ENCODE results near the gene GID8. TPM values are rescaled to one million over a fixed set of nuclear protein-coding genes. Genes with fewer than 3 reads are reported as not detected.

The GID8 gene
- total RNA-seq, 1 donor from 2014 or later = 29.7 TPM

DNA sequence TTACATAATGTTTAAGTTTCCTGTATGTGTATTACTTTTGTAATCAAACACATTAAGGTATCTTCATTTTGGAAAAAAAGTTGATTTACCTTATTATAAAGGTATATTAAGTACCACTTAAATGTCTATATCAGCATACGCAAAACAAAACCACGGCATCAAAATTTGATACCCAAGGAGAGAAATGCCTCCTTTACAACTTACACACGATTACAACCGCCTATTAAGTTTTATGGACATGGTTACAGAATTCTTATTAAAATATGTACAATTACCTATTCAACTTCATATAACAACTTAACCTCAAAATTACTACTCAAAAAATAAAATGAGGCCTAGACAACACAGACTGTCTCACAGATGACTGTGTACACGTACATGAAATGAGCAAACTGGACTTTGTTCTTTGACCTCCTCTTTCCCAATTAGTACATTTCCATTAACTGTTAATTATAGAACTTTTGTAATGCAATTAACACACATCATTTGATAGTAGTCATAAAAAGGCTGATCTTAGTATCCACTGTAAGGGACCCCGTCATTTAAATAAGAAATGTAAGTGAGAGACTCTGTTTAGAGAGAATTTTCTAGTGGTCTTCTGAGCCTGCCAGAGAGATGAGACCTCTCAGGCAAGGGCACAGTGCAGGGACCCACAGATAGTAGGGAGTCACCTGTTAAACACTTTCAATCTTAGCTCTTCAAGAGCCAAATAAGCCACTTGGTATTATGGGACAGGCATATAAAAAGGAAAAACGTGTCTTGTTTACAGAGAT lies 14.1 kb upstream of the GID8 start:
- no peaks in the 10 kb centered on the region for H3K9me3 Mint-ChIP-seq (ENCODE audit: low read depth)
- H3K4me3 Mint-ChIP-seq (ENCODE audit: unreplicated experiment) = peak overlapping the region; percentile 95
- H3K36me3 Mint-ChIP-seq (ENCODE audit: low read depth) = no peaks in the 10 kb centered on the region
- TF ChIP-seq CTCF (IDR thresholded peaks at IDR 0.05) = no peak
- no peak for DNase-seq (ENCODE audit: low spot score)
- H3K27ac Mint-ChIP-seq (ENCODE audit: unreplicated experiment) = peak overlapping the region; percentile 98
- H3K27me3 Mint-ChIP-seq (ENCODE audit: low read depth) = no peaks in the 10 kb centered on the region
- H3K4me1 Mint-ChIP-seq (ENCODE audit: low read depth) = peaks cover 71% of the 10 kb centered on the region

DNA sequence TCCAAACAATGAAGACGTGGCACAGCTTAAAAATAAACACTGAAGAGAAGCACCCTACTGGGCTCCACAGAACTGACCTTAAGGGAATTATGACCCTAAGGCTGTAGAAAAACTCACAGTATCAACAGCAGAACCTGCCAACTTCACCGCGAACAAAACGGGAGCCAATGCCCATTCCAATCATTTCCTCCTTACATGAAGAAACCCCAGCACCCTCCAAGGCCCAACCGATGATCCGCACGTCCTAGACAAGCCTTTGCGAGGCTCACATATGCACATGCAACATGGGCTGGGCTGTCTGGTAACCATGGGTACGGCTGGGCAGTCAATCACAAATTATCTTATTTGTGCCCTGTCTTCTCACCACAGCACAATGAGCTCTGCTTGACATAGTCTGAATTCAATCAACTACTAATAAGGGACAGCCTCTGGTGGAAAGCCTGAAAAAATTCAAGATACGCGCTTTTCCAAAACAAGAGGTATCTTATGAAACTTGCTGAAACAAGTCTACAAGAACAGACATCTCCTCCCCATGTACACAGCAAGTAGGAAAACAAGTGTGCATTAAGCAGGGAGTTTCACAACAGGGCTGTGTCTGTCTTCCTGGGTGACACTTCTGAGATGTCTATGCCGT lies 13.4 kb upstream of the GID8 start:
- Mint-ChIP-seq H3K4me1 (ENCODE audit: low read depth) (peaks cover 68% of the 10 kb centered on the region), H3K4me3 (ENCODE audit: unreplicated experiment) (peak overlapping the region; percentile 95), H3K36me3 (ENCODE audit: low read depth) (no peaks in the 10 kb centered on the region), H3K27ac (ENCODE audit: unreplicated experiment) (peak overlapping the region; percentile 98), H3K27me3 (ENCODE audit: low read depth) (no peaks in the 10 kb centered on the region), H3K9me3 (ENCODE audit: low read depth) (no peaks in the 10 kb centered on the region)
- DNase-seq (ENCODE audit: low spot score) = no peak
- TF ChIP-seq CTCF (IDR thresholded peaks at IDR 0.05) = no peak

GRCh38 chr20:62925076-62925419 lies 12.9 kb upstream of the GID8 start:
- no peak for TF ChIP-seq CTCF (IDR thresholded peaks at IDR 0.05)
- H3K36me3 Mint-ChIP-seq (ENCODE audit: low read depth) = no peaks in the 10 kb centered on the region
- DNase-seq (ENCODE audit: low spot score) = no peak
- no peaks in the 10 kb centered on the region for H3K9me3 Mint-ChIP-seq (ENCODE audit: low read depth)
- peaks cover 68% of the 10 kb centered on the region for H3K4me1 Mint-ChIP-seq (ENCODE audit: low read depth)
- peak overlapping the region; percentile 95 for H3K4me3 Mint-ChIP-seq (ENCODE audit: unreplicated experiment)
- H3K27ac Mint-ChIP-seq (ENCODE audit: unreplicated experiment) = peak overlapping the region; percentile 98
- H3K27me3 Mint-ChIP-seq (ENCODE audit: low read depth) = no peaks in the 10 kb centered on the region

DNA sequence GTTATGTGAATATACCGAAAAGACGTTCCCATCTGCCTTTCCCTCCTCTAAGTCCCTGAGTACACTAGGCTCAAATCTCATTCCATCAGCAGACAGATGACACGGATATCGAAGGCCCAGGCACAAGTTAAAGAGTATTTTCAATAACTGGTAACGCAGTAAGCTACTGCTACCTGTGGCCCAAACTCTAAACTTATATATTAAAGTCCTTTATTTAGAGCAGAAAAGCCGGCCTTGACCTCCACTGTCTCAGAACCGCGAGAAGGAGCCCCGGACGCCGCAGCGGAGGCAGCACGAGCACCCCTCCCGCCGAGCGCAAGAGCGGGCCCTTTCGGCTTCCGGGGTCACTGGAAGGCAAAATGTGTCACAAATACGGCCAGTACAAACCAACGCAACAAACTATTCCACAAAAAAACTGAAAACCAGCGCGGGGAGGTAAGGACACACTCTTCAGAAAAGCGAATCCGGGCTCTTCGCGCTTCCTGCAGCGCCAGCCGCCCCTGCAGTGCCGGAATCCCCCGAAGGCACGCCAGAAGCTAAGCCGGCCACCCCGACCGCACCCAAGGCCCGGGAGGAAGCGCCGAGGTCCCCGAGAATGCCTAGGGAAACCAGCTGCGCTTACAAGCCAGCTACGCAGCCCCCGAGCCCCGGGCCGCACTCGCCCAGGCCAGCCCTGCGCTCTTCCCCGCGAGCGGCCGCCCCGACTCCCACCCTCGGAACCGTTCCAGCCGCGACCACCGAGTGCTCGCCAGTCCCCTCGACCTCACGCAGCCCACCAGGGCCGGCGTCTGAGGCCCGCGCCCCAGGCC lies 12.3 kb upstream of the GID8 start:
- H3K4me3 Mint-ChIP-seq (ENCODE audit: unreplicated experiment) = peak overlapping the region; percentile 95
- no peak for TF ChIP-seq CTCF (IDR thresholded peaks at IDR 0.05)
- no peaks in the 10 kb centered on the region for H3K27me3 Mint-ChIP-seq (ENCODE audit: low read depth)
- no peaks in the 10 kb centered on the region for H3K9me3 Mint-ChIP-seq (ENCODE audit: low read depth)
- H3K4me1 Mint-ChIP-seq (ENCODE audit: low read depth) = peaks cover 67% of the 10 kb centered on the region
- peak overlapping the region; percentile 98 for H3K27ac Mint-ChIP-seq (ENCODE audit: unreplicated experiment)
- DNase-seq (ENCODE audit: low spot score) = no peak
- no peaks in the 10 kb centered on the region for H3K36me3 Mint-ChIP-seq (ENCODE audit: low read depth)

Measured in chondrocyte (in vitro differentiated cells).